Esophagus squamous epithelium (tissue), 5 donors: ENCODE results near the gene LITAF. TPM values are rescaled to one million over a fixed set of nuclear protein-coding genes. Genes with fewer than 3 reads are reported as not detected.

Experiments
- DNase-seq: peaks from one replicate; lab custom pipeline; 2025; lab: John Stamatoyannopoulos, UW
- H3K27ac ChIP-seq, 4 donors: fragments of 200-600 bp; sonication (generic); one replicate each; pipeline ENCODE4 v1.5.1; 2016 to 2019; ENCODE audit warnings: mild to moderate bottlenecking in 1 of 4
- H3K27me3 ChIP-seq, 4 donors: fragments of 200-600 bp; sonication (generic); 1 replicate in 3 of 4; 2 replicates in 1 of 4; pipeline versions ENCODE4 v1.5.1 to v1.6.0; 2017 to 2021; ENCODE audit warnings: antibody characterized with exemption in 1 of 4
- H3K36me3 ChIP-seq, 3 donors: fragments of 200-600 bp; sonication (generic); one replicate each; pipeline ENCODE4 v1.5.1; 2016 to 2019
- H3K4me1 ChIP-seq, 3 donors: fragments of 200-600 bp; sonication (generic); one replicate each; pipeline ENCODE4 v1.5.1; 2017 to 2019
- H3K4me3 ChIP-seq, 4 donors: fragments of 200-600 bp; sonication (generic); 1 replicate in 3 of 4; 2 replicates in 1 of 4; pipeline ENCODE4 v1.5.1; 2016 to 2019; ENCODE audit warnings: mild to moderate bottlenecking in 2 of 4, moderate library complexity in 1 of 4
- H3K9me3 ChIP-seq, 3 donors: fragments of 200-600 bp; sonication (generic); one replicate each; pipeline ENCODE4 v1.5.1; 2016 to 2019
- POLR2A ChIP-seq, 4 donors: fragments of 450-650 bp; IDR thresholded peaks; one replicate each; pipeline ENCODE4 v1.6.1; 2017; ENCODE audit warnings: antibody characterized with exemption in 4 of 4, mild to moderate bottlenecking in 4 of 4, moderate library complexity in 3 of 4
- whole genome bisulfite sequencing, 2 donors: methylation state at CpG; one replicate each; pipeline ENCODE4 v1.1.5; 2018; 5-methylcytosine and 5-hydroxymethylcytosine counted together
- intact Hi-C: fragments of 100-400 bp; cut with DNase I; formaldehyde crosslinking; loops from one replicate; pipeline ENCODE4 v1.15.0; 2022
- total RNA-seq, 4 donors: library from RNA; depleted of rRNA; stranded (reverse); fragments of >200 nt; gene quantifications; one replicate each; pipeline ENCODE4 v1.1.0, GENCODE V29; 2016
- TF ChIP-seq, protein P1 (sequence below), 6 experiments: fragments of 450-650 bp in 4 of 6; fragments of 200-600 bp in 2 of 6; sonication (generic) in 2 of 6; IDR thresholded peaks; one replicate each; pipeline ENCODE4 v1.5.1; 2016 to 2019; ENCODE audit warnings: antibody characterized with exemption in 6 of 6, mild to moderate bottlenecking in 4 of 6, moderate library complexity in 4 of 6
- donor health status: DM: yes; HTN: yes; CAD: no.

The LITAF gene
- total RNA-seq, 4 donors from 2014 or later = 13.7 to 44.4 (median 34.4) TPM

DNA sequence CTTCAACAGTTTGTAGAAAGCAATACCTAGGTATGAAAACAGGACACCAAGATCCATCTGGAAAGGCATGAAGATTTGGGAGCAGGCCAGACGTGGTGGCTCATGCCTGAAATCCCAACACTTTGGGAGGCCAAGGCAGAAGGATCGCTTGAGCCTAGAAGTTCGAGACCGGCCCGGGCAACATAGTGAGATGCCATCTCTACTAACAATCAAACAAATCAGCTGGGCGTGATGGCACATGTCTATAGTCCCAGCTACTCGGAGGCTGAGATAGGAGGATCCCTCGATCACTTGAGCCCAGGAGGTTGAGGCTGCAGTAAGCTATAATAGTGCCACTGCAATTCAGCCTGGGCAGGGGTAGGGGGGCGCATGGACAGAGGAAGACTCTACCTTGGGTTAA lies 20.3 kb downstream of the LITAF start:
- Histone ChIP-seq H3K4me3 (no peak overlapping the region), H3K4me1 (peaks cover 0 to 66% (median 17%) of the 10 kb centered on the region in 3 donors), H3K27ac (peak overlapping the region in 2 of 4 donors; percentile 16 to 63), H3K36me3 (peaks cover 0 to 16% (median 0%) of the 10 kb centered on the region in 3 donors), H3K27me3 (no peaks in the 10 kb centered on the region), H3K9me3 (no peaks in the 10 kb centered on the region)
- TF ChIP-seq POLR2A (IDR thresholded peaks at IDR 0.05) = no peak
- TF ChIP-seq, protein P1, sequence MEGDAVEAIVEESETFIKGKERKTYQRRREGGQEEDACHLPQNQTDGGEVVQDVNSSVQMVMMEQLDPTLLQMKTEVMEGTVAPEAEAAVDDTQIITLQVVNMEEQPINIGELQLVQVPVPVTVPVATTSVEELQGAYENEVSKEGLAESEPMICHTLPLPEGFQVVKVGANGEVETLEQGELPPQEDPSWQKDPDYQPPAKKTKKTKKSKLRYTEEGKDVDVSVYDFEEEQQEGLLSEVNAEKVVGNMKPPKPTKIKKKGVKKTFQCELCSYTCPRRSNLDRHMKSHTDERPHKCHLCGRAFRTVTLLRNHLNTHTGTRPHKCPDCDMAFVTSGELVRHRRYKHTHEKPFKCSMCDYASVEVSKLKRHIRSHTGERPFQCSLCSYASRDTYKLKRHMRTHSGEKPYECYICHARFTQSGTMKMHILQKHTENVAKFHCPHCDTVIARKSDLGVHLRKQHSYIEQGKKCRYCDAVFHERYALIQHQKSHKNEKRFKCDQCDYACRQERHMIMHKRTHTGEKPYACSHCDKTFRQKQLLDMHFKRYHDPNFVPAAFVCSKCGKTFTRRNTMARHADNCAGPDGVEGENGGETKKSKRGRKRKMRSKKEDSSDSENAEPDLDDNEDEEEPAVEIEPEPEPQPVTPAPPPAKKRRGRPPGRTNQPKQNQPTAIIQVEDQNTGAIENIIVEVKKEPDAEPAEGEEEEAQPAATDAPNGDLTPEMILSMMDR (IDR thresholded peaks at IDR 0.05) = no peak
- intact Hi-C loops = no loop called here
- DNase-seq = no peak
- 85 to 92% methylated on average over 8 to 9 of the region's 9 CpGs for WGBS, 2 donors

DNA sequence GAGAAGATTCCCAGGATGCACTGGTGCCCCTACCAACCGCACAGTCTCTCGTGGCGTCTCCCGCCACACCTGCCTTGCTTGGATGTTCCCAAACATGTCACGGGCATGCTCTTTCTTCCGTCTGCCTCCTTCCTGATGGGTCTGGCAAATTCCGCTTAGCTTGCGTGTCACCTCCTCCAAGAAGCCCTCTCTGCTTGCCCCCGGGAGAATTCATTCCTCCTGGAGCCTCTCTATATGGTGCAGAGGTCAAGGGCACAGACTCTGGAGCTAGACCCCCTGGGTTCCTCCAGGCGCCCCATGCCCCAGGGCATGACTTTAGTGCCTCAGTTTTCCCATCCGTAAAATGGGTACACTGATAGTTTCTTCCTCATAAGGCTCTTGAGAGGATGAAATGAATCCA lies 21.1 kb downstream of the LITAF start:
- H3K4me3 ChIP-seq = no peak overlapping the region
- no peaks in the 10 kb centered on the region for H3K9me3 ChIP-seq
- H3K36me3 ChIP-seq = peaks cover 0 to 16% (median 0%) of the 10 kb centered on the region in 3 donors
- peak overlapping the region in 3 of 4 donors; percentile 17 to 63 (median 46) for H3K27ac ChIP-seq
- 90 to 99% methylated on average over 11 of the region's 11 CpGs for WGBS, 2 donors
- intact Hi-C loops = no loop called here
- H3K27me3 ChIP-seq = no peaks in the 10 kb centered on the region
- DNase-seq = no peak
- H3K4me1 ChIP-seq = peaks cover 0 to 66% (median 20%) of the 10 kb centered on the region in 3 donors
- no peak for TF ChIP-seq POLR2A (IDR thresholded peaks at IDR 0.05)
- TF ChIP-seq, protein P1 (IDR thresholded peaks at IDR 0.05) = no peak

DNA sequence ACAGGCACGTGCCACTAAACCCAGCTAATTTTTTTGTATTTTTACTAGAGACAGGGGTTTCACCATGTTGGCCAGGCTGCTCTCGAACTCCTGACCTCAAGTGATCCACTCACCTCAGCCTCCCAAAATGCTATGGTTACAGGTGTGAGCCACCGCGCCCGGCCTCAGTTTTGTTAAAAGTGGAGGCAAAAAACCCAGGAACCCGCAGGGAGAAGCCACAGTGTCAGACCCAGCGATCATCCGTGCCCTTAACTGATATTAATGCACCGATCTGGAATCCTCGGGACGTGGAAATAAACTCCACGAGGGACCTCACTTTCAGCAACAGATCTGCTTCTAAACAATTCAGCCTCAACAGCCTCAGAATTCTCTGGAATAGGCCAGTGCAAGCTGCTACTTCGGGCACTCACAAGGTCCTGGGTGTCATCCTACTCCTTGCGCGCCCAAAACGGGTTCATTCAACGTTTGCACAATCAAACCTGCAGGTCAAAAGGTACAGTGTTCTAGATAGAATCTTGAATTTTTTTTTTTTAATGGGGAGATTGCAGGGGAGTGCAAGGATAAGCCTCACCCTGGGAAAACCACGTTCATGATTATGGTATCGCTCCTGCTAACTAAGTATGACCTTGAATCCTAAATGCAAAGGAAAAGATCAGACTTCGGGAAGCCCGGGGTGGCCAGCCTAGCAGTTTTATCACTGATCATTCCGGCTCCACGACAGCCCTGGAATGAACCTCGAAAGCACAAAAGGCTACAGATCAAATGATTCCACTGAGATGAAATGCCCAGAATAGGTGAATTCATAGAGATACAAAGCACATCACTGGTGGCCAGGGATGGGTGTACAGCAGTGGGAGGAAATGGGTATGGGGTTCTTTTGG lies 22.4 kb downstream of the LITAF start:
- DNase-seq = no peak
- Histone ChIP-seq H3K27me3 (no peaks in the 10 kb centered on the region), H3K9me3 (no peaks in the 10 kb centered on the region), H3K4me1 (peaks cover 0 to 76% (median 25%) of the 10 kb centered on the region in 3 donors), H3K27ac (peak overlapping the region in 3 of 4 donors; percentile 36 to 63 (median 46)), H3K4me3 (no peak overlapping the region), H3K36me3 (peaks cover 0 to 8% (median 0%) of the 10 kb centered on the region in 3 donors)
- intact Hi-C loops = no loop called here
- 84 to 89% methylated on average over 21 to 24 of the region's 24 CpGs for WGBS, 2 donors
- no peak for TF ChIP-seq POLR2A (IDR thresholded peaks at IDR 0.05)
- TF ChIP-seq, protein P1 (IDR thresholded peaks at IDR 0.05) = no peak

DNA sequence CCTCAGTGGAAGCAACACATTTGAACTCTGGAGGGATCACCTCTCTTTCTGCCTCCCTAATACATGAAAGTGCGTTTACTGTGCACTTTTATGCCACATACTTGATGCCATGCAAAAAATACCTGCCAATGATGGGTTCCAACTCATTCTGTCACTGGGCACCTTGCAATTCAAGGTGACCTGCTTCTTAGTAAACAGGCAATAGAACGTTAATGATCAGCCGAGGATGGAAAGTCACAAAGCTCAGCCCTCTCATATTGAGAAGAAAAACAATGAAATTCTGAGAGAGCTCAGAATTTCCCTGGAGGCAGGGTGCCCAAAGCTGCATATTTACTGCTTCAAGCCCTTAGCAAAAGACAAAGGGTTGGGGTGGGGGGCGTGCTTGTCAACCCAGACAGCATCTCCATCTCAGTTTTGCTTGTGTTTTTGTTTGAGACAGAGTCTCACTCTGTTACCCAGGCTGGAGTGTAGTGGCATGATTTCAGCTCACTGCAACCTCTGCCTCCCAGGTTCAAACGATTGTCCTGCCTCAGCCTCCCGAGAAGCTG lies 23.2 kb downstream of the LITAF start:
- Histone ChIP-seq H3K36me3 (peaks cover 0 to 8% (median 0%) of the 10 kb centered on the region in 3 donors), H3K9me3 (no peaks in the 10 kb centered on the region), H3K4me3 (no peak overlapping the region), H3K4me1 (peaks cover 0 to 80% (median 25%) of the 10 kb centered on the region in 3 donors), H3K27me3 (no peaks in the 10 kb centered on the region), H3K27ac (peak overlapping the region in 2 of 4 donors; percentile 45 to 63)
- DNase-seq = no peak
- intact Hi-C loops = no loop called here
- no peak for TF ChIP-seq POLR2A (IDR thresholded peaks at IDR 0.05)
- TF ChIP-seq, protein P1 (IDR thresholded peaks at IDR 0.05) = no peak
- 59 to 79% methylated on average over 6 of the region's 6 CpGs for WGBS, 2 donors

DNA sequence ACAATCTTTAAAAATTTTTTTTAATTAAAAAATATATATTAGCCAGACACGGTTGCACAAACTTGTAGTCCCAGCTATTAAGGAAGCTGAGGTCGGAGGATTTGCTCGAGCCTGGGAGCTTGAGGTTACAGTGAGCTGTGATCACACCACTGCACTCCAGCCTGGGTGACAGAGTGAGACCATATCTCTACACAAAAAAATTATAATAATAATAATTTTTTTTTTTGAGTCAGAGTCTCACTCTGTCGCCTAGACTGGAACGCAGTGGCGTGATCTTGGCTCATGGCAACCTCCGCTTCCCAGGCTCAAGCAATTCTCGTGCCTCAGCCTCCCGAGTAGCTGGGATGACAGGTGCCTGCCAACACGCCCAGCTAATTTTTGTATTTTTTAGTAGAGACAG lies 23.8 kb downstream of the LITAF start:
- H3K27me3 ChIP-seq = no peaks in the 10 kb centered on the region
- TF ChIP-seq, protein P1 (IDR thresholded peaks at IDR 0.05) = no peak
- no peak for TF ChIP-seq POLR2A (IDR thresholded peaks at IDR 0.05)
- H3K36me3 ChIP-seq = peaks cover 0 to 8% (median 0%) of the 10 kb centered on the region in 3 donors
- H3K27ac ChIP-seq = peak overlapping the region in 2 of 4 donors; percentile 70 to 83
- H3K4me1 ChIP-seq = peaks cover 0 to 86% (median 29%) of the 10 kb centered on the region in 3 donors
- H3K4me3 ChIP-seq = no peak overlapping the region
- no peak for DNase-seq
- no peaks in the 10 kb centered on the region for H3K9me3 ChIP-seq
- 82 to 85% methylated on average over 10 of the region's 10 CpGs for whole genome bisulfite sequencing, 2 donors
- intact Hi-C loops = no loop called here
